NCI-H2107 treated with DMSO at 0.1 percent for 48 hours (cell line): ENCODE measurements around the gene FBP1.

Source experiments
- DNase-seq: peaks from one replicate; lab custom pipeline; 2025; ENCODE audit not compliant: unreplicated experiment; lab: John Stamatoyannopoulos, UW

FBP1 gene

DNA sequence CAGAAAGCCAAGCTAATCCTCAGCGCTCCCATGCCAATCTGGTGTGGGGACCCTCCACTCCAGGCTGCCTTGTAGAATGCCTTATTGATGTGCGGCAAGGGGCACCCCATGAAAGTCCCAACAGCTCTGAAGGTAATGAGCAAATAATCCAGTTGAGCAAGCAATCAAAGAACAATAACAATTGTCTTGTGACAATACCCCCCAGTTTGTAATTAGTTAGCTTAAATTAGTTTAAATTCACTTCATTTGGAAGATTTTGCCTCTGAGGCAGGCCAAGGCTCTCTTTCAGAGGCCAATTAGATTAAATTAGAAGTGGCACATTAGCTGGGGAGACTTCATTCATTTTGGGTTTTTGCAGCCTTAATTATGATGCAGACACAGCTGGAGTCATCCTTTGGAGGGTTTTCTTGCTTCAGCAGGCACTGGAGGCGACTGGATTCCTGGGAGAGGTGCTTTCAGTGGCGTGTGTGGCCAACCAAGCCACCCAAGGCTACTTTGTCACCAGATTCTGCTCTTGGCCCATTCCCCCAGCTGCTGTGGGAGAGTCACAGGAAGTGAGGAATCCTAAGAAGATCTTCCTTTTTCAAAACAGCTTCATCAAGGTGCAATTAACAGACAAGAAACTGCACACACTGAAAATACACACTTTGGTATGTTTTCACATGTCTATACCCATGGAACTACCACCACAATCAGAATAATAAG lies 17.9 kb upstream of the FBP1 start:
- no peak for DNase-seq

DNA sequence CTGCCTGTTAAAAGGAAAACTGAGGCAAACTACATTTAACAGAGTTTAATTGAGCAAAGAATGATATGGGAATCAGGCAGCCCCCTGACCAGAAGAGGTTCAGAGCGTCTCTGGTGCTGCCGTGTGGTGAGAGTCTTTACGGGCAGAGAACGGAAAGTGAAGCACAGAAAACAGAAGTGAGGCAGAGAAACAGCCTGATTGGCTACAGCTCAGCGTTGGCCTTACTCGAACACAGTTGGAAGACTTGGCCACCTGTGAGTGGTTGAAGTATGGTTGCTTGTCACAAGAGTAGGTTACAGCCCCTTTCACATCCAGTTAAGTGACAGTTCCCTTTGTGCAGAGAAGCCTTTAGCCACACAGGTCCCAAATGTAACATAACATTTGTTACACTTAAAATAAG lies 16.9 kb upstream of the FBP1 start:
- no peak for DNase-seq

DNA sequence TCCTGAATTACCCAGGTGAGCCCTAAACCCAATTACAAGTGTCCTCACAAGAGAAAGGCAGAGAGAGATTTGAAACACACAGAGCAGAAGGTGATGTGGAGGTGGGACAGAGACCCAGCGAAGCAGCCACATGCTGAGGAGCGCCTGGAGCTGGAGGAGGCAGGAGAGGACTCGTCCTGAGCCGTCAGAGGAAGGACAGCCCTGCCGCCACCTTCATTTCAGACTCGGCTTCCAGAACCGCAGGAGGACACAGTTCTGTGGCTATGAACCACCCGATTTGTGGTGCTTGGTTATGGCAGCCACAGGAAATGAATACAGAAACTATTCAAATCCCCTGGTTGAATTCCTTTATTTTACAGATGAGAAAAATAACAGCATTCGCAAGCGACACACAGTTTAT lies 16.4 kb upstream of the FBP1 start:
- DNase-seq, result no peak

DNA sequence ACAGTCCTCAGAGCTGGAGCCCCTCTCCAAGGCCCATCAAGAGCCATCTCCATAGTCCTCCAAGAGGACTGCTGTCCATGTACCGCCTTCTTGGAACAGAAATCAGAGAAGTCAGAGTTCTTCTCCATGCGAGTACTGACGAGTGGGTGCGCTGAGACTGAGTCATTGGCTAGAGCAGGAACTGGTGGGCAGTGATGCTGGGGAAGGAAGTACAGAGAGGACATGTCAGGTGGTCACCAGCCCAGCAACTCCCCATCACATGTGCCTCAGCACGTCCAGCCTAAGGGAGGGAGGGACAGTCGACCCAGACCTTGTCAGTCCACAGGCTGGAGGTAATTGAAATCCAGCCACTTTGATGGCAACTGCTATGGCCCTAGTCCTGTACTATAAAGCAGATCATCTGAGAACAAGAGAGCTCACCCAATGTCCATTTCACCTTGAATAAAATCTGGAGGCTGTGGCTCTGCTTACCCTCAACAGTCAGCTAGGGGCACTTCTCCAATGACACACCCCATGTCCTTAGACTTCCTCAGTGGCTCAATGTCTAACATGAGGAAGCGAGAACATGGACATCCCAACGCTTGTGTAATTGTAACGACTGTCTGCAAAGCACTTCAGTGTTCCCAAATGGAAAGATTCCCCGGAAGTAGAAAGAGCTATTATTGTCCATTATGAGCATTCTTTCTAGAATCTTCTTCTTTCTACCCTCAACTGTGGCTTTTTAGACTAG lies 15.0 kb upstream of the FBP1 start:
- DNase-seq, result no peak

DNA sequence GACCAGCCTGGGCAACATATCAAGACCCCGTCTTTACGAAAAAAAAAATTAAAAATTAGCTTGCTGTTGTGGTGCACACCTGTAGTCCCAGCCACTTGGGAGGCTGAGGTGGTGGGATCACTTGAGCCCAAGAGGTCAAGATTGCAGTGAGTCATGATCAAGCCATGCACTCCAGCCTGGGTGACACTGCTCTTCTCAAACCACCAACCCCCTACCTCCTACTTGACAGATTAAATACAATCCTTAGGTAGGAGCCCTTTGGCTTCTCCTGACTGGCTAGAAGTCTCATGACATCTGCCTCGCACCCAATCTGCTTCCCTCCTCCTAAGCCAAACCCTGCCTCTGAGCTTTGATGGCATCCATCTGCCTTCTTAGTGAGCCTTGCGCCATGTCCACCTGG lies 11.6 kb upstream of the FBP1 start:
- no peak for DNase-seq

DNA sequence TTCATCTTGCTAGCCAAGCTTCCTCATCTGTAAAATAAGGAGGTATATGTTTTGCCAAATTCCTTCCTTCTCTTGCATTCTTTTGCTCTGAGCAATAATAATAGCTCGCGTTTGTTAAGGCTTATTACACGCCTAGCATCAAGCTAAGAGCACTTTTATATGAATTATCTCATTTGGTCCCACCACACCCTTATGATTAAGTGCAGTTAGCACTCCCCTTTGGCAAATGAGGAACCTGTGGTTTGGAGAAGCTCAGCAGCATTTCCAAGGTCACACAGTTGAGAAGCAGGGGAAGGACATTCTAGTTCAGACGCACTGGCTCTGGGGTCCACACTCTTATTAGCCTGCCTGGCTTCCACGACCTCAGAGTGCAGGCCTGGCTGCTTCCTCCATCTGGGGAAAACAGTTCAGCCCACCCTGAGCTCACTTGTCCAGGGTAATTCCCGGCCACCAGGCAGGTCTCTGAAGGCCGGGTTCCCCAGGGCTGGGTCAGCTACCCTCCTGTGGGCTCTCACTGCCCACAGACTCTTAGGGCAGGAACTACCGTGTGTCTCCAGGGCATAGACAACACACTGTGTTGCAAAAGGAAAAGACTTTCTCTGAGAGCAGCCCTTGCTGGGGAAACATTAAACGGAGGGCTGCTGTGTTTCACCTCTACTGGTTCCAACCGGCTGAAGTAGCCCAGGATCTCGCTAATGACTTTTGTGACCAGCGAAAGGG lies 9.9 kb upstream of the FBP1 start:
- no peak for DNase-seq

- DNase-seq, result no peak
Measured at GRCh38 chr9:94648185-94648584, 8.9 kb upstream of the FBP1 start.

- DNase-seq, result no peak
Measured at GRCh38 chr9:94645901-94646300, 6.6 kb upstream of the FBP1 start.

DNA sequence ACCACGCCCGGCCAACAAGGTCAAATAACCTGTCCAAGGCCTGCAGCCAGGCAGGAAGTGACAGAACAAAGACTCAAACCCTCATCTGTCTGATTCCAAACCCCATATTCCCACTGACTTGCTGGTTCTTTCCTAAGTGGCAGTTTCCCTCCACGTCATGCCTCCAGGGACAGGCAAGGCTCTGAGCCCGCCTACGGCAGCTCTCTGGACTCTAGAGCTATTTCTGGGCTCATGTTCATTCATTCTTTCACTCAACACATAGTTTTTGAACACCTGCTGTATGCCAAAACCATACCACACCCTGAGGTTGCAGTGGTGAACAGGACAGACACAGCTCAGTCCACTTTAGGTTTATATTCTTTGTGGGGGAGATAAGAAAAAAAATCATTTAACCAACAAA lies 5.2 kb upstream of the FBP1 start:
- no peak for DNase-seq

DNA sequence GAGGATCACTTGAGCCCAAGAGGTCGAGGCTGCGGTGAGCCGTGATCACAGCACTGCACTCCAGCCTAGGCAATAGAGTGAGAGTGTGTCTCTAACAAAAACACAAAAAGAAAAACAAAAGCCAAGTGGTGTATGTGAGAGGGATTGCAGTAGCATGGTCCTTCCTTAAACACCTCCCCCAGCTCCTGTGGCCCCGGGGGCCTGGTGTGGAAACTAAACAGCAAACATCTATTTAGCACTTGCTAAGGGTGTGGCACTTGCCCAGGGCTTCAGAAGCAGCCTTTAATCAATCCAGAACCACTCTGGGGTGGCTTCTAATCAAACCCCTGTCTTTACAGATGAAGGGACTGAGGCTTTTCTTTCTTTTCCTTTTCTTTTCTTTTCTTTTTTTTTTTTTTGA lies 4.4 kb upstream of the FBP1 start:
- no peak for DNase-seq

GRCh38 chr9:94643176-94643575 lies 3.9 kb upstream of the FBP1 start:
- DNase-seq, result no peak

DNA sequence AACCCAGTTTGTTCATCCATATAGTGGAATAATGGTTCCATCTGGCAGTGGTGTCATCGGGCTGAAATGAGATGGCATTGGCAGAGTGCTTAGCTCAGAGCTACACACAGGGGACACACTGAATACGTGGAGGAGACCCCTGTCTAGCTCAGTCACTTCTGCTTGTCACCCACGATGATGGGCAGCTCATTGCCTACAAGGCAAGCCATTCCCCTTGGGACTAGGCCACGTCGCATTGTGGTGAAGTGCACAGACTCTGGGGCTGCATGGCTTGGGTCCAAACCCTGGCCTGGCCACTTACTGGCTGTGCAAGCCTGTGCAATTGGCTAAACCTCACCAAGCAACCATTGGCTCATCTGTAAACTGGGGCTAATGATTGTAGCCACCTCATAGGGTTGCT lies 3.2 kb upstream of the FBP1 start:
- DNase-seq, result no peak

- DNase-seq, result no peak
Measured at GRCh38 chr9:94639999-94640376, 670 bp upstream of the FBP1 start.

- no peak for DNase-seq
Measured at GRCh38 chr9:94638335-94639060, 820 bp downstream of the FBP1 start.

- DNase-seq, result no peak
Measured at GRCh38 chr9:94632737-94633136, 6.6 kb downstream of the FBP1 start.

- DNase-seq, result no peak
Measured at GRCh38 chr9:94631599-94631998, 7.7 kb downstream of the FBP1 start.

DNA sequence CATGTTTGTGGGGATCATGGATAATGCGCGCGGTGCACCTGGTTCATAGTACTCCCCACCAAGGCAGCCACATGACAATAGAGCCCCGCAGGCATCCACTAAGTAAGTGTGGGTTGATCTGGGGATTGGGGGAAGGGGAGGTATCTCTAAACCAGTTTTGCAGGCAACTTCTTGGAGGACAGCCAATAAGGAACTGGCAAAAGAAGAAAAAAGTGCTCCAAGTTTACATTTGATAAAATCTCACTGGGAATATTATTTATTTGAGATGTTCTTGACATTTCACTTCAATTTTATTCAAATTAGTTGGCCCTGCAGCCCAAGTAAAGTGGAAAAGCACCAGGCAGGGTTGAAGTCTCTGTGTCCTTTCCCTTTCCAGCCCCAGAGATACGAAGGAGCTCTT lies 8.5 kb downstream of the FBP1 start:
- DNase-seq, result no peak

- DNase-seq, result no peak
Measured at GRCh38 chr9:94630281-94630680, 9.0 kb downstream of the FBP1 start.

- DNase-seq, result no peak
Measured at GRCh38 chr9:94627287-94627686, 12.0 kb downstream of the FBP1 start.

GRCh38 chr9:94625835-94626234 lies 13.5 kb downstream of the FBP1 start:
- no peak for DNase-seq

DNA sequence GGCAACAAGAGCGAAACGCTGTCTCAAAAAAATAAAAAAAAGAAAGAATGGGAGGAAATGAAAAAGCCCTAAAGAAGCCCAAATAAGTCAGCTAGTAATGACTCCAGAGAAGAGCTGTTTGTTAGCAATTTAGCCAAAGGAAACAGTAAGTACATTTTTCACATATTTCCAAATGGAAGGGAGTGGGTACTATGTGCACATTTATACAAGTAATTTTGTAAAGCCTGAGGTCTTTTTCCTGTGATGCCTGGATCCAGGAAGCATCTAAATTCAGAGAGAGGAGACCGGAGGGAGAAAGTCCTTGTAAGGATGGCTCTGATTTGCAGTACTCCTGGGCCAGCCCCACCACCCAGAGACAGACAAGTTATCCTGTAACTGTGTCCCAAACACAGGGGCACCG lies 14.7 kb downstream of the FBP1 start:
- no peak for DNase-seq

- DNase-seq, result no peak
Measured at GRCh38 chr9:94623253-94623652, 16.1 kb downstream of the FBP1 start.
